Fibroblast of pulmonary artery (primary cell): ENCODE results near the gene SLC26A8.

Source experiments
- DNase-seq: peaks from one replicate; pipeline ENCODE4 v3.0.0-alpha.2; 2010; ENCODE audit warnings: low read depth
- H3K4me3 ChIP-seq: replicated peaks from 2 replicates; pipeline ENCODE4 v1.5.1; 2011; ENCODE audit warnings: low read depth, mild to moderate bottlenecking, control low read depth, low read length, moderate library complexity
- CTCF ChIP-seq: IDR thresholded peaks from 2 replicates; pipeline ENCODE4 v1.5.1; 2011; ENCODE audit warnings: mild to moderate bottlenecking, control low read depth, low read length, inconsistent platforms; ENCODE audit errors: missing control alignments

The SLC26A8 gene

GRCh38 chr6:35905141-35905785 is 119.2 kb downstream of the SLC26A8 start:
- DNase-seq = no peak
- TF ChIP-seq CTCF = no peak
- H3K4me3 ChIP-seq = no peak overlapping the region

- no peak for DNase-seq
- no peak for TF ChIP-seq CTCF
- no peak overlapping the region for H3K4me3 ChIP-seq
These were observed 120.8 kb downstream of the SLC26A8 start for GRCh38 chr6:35903679-35904078.

GRCh38 chr6:35900448-35900847 is 124.0 kb downstream of the SLC26A8 start:
- DNase-seq = no peak
- TF ChIP-seq CTCF = no peak
- no peak overlapping the region for H3K4me3 ChIP-seq

GRCh38 chr6:35898003-35898402 is 126.4 kb downstream of the SLC26A8 start:
- no peak for DNase-seq
- no peak overlapping the region for H3K4me3 ChIP-seq
- no peak for TF ChIP-seq CTCF

- DNase-seq = no peak
- no peak for TF ChIP-seq CTCF
- H3K4me3 ChIP-seq = no peak overlapping the region
These were observed 127.0 kb downstream of the SLC26A8 start for GRCh38 chr6:35897486-35897885.

- DNase-seq = no peak
- no peak for TF ChIP-seq CTCF
- no peak overlapping the region for H3K4me3 ChIP-seq
These were observed 127.4 kb downstream of the SLC26A8 start for GRCh38 chr6:35897036-35897435.

GRCh38 chr6:35896228-35896627 is 128.2 kb downstream of the SLC26A8 start:
- no peak for TF ChIP-seq CTCF
- no peak for DNase-seq

More at GRCh38 chr6:35896228-35896627, 128.2 kb downstream of the SLC26A8 start:
- H3K4me3 ChIP-seq = no peak overlapping the region
